K562 (cell line): ENCODE results near the gene EMC9. TPM values are rescaled to one million over a fixed set of nuclear protein-coding genes. Genes with fewer than 3 reads are reported as not detected.
A peak's percentile ranks its signal among the peaks of the same experiment; 100 is the strongest.

Experiments used
- BHLHE40 ChIP-seq: IDR thresholded peaks from 2 replicates; pipeline ENCODE4 v1.6.1; 2011; ENCODE audit warnings: low read length, improper control_type of control experiment
- CBX5 ChIP-seq: IDR thresholded peaks from 2 replicates; pipeline ENCODE4 v1.6.1; 2014; ENCODE audit warnings: low read depth, borderline replicate concordance
- PML ChIP-seq: IDR thresholded peaks from 2 replicates; pipeline ENCODE4 v1.6.1; 2012; ENCODE audit warnings: low read length, inconsistent platforms
- RBFOX2 ChIP-seq: fragments of 200-400 bp; formaldehyde crosslinking; IDR thresholded peaks from 2 replicates; pipeline ENCODE4 v1.6.1; 2017; ENCODE audit warnings: low read depth, mild to moderate bottlenecking, low read length, moderate library complexity
- RERE ChIP-seq: sonication (generic); formaldehyde crosslinking; IDR thresholded peaks from 2 replicates; pipeline ENCODE4 v1.8.0; 2023; ENCODE audit warnings: missing genetic modification reagents, mild to moderate bottlenecking, borderline replicate concordance
- SMARCC2 ChIP-seq: fragments of 450-650 bp; IDR thresholded peaks from 2 replicates; pipeline ENCODE4 v1.6.1; 2017; ENCODE audit warnings: antibody characterized with exemption, moderate library complexity, mild to moderate bottlenecking, low read depth
- SNRNP70 ChIP-seq: fragments of 200-400 bp; formaldehyde crosslinking; optimal IDR thresholded peaks from 2 replicates; pipeline ENCODE3; 2017; ENCODE audit warnings: low read depth, low read length
- TAF7 ChIP-seq: fragments of 450-650 bp; IDR thresholded peaks from 2 replicates; pipeline ENCODE4 v1.6.1; 2016; ENCODE audit warnings: missing genetic modification characterization, missing compliant biosample characterization
- ZNF24 ChIP-seq: fragments of 450-650 bp; IDR thresholded peaks from 2 replicates; pipeline ENCODE4 v1.6.1; 2016
- ZNF384 ChIP-seq: IDR thresholded peaks from 2 replicates; pipeline ENCODE4 v1.6.1; 2012; ENCODE audit warnings: low read depth, low read length, improper control_type of control experiment
- polyA plus RNA-seq, 8 experiments: library from polyadenylated mRNA; depleted of rRNA in 4 of 8; stranded (reverse) in 5 of 8; unstranded in 3 of 8; fragments of >200 nt; fragmentation: Nextera tagmentation in 2 of 8; fragmentation: Illumina TruSeq in 1 of 8; extraction: Ambion mirVana in 2 of 8; extraction: Trizol in 1 of 8; gene quantifications; 2 replicates each; pipeline versions ENCODE4 v1.2.1 to v1.2.3, GENCODE V29; 2011 to 2014; ENCODE audit warnings: inconsistent platforms in 1 of 8, missing spikeins in 1 of 8
- total RNA-seq, 7 experiments: library from RNA; depleted of rRNA in 6 of 7; stranded (reverse); fragments of >200 nt in 6 of 7; fragmentation: Illumina TruSeq in 2 of 7; extraction: Trizol in 2 of 7; gene quantifications; 2 replicates each; pipeline versions ENCODE4 v1.2.1 to v1.2.3, GENCODE V29; 2011 to 2021; ENCODE audit warnings: low replicate concordance in 1 of 7
- TF ChIP-seq, protein P1 (sequence below): fragments of 200-600 bp; sonication (generic); IDR thresholded peaks from one replicate; pipeline ENCODE4 v1.6.1; 2012; ENCODE audit warnings: mild to moderate bottlenecking, low read depth, low read length, inconsistent platforms

Gene EMC9
- total and polyA plus RNA-seq, 9 of the 15 experiments (the other 6 are each of a cell fraction or from before 2014, with no cell fraction given) = 3.1 to 13.2 (median 7.8) TPM

DNA sequence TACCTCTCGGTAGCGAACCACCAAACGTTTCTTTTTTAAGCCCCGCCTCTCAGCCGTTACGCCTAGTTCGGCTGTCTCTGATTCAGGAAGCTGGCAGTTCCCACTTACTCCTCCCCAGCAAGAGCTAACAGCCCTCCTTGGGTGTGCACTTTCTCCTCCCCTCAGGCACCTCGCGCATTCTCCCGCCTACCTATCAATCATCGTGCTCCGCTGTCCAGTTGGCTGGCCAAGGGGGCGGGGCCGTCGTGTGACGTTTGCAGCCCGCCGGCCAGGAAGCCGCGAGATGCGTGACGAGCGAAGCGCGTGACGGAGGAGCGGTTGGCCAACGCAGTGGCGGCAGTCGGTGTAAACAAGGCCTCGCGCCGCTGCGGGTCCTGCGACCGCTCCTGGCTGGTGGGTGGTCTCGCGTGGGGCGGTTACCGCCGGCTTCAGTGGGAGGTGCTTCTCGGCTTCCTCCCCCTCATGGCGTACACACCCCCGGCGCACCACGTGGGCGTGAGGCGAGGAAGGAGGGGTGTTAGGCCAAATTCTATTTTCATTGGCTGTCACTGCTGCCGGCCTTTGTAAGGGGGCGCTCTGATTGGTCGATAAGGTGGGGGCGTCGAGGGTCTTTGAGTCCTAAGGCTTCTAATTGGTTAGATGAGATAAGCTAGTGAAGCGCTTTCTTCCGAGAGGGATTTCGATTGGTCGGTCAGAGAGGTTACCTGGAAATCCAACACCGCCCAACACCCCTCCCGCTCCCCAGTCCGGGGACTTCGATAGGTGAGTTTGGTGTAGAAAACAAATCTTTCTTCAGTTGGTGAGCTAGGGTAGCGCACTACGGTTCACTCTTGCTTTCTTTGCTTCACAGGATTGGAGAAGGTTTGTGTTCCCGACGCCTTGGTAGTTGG, 26.6 kb downstream of the EMC9 start, which contains the start of the genes DCAF11 and NRL (continued):
- TF ChIP-seq BHLHE40 = peak; percentile 34
- peak; percentile 24; the same call in 1 of the 2 replicates for TF ChIP-seq ZNF24
- TF ChIP-seq SMARCC2 = no peak
- no peak for TF ChIP-seq ZNF384
- TF ChIP-seq TAF7 (tag) = no peak
- TF ChIP-seq, protein P1, sequence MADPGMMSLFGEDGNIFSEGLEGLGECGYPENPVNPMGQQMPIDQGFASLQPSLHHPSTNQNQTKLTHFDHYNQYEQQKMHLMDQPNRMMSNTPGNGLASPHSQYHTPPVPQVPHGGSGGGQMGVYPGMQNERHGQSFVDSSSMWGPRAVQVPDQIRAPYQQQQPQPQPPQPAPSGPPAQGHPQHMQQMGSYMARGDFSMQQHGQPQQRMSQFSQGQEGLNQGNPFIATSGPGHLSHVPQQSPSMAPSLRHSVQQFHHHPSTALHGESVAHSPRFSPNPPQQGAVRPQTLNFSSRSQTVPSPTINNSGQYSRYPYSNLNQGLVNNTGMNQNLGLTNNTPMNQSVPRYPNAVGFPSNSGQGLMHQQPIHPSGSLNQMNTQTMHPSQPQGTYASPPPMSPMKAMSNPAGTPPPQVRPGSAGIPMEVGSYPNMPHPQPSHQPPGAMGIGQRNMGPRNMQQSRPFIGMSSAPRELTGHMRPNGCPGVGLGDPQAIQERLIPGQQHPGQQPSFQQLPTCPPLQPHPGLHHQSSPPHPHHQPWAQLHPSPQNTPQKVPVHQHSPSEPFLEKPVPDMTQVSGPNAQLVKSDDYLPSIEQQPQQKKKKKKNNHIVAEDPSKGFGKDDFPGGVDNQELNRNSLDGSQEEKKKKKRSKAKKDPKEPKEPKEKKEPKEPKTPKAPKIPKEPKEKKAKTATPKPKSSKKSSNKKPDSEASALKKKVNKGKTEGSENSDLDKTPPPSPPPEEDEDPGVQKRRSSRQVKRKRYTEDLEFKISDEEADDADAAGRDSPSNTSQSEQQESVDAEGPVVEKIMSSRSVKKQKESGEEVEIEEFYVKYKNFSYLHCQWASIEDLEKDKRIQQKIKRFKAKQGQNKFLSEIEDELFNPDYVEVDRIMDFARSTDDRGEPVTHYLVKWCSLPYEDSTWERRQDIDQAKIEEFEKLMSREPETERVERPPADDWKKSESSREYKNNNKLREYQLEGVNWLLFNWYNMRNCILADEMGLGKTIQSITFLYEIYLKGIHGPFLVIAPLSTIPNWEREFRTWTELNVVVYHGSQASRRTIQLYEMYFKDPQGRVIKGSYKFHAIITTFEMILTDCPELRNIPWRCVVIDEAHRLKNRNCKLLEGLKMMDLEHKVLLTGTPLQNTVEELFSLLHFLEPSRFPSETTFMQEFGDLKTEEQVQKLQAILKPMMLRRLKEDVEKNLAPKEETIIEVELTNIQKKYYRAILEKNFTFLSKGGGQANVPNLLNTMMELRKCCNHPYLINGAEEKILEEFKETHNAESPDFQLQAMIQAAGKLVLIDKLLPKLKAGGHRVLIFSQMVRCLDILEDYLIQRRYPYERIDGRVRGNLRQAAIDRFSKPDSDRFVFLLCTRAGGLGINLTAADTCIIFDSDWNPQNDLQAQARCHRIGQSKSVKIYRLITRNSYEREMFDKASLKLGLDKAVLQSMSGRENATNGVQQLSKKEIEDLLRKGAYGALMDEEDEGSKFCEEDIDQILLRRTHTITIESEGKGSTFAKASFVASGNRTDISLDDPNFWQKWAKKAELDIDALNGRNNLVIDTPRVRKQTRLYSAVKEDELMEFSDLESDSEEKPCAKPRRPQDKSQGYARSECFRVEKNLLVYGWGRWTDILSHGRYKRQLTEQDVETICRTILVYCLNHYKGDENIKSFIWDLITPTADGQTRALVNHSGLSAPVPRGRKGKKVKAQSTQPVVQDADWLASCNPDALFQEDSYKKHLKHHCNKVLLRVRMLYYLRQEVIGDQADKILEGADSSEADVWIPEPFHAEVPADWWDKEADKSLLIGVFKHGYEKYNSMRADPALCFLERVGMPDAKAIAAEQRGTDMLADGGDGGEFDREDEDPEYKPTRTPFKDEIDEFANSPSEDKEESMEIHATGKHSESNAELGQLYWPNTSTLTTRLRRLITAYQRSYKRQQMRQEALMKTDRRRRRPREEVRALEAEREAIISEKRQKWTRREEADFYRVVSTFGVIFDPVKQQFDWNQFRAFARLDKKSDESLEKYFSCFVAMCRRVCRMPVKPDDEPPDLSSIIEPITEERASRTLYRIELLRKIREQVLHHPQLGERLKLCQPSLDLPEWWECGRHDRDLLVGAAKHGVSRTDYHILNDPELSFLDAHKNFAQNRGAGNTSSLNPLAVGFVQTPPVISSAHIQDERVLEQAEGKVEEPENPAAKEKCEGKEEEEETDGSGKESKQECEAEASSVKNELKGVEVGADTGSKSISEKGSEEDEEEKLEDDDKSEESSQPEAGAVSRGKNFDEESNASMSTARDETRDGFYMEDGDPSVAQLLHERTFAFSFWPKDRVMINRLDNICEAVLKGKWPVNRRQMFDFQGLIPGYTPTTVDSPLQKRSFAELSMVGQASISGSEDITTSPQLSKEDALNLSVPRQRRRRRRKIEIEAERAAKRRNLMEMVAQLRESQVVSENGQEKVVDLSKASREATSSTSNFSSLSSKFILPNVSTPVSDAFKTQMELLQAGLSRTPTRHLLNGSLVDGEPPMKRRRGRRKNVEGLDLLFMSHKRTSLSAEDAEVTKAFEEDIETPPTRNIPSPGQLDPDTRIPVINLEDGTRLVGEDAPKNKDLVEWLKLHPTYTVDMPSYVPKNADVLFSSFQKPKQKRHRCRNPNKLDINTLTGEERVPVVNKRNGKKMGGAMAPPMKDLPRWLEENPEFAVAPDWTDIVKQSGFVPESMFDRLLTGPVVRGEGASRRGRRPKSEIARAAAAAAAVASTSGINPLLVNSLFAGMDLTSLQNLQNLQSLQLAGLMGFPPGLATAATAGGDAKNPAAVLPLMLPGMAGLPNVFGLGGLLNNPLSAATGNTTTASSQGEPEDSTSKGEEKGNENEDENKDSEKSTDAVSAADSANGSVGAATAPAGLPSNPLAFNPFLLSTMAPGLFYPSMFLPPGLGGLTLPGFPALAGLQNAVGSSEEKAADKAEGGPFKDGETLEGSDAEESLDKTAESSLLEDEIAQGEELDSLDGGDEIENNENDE = no peak
- TF ChIP-seq SNRNP70 = no peak
- no peak for TF ChIP-seq CBX5
- TF ChIP-seq RERE (CRISPR knock-in tag) = no peak
- TF ChIP-seq PML = no peak; the same call in 1 of the 2 replicates
- TF ChIP-seq RBFOX2 = peak; percentile 69
